ENCODE data around the gene CAMK2N1. TPM values are rescaled to one million over a fixed set of nuclear protein-coding genes. Genes with fewer than 3 reads are reported as not detected.

The CAMK2N1 gene
- total and polyA plus RNA-seq, 2 experiments from 2014 or later = 0.52 to 2.9 TPM

DNA sequence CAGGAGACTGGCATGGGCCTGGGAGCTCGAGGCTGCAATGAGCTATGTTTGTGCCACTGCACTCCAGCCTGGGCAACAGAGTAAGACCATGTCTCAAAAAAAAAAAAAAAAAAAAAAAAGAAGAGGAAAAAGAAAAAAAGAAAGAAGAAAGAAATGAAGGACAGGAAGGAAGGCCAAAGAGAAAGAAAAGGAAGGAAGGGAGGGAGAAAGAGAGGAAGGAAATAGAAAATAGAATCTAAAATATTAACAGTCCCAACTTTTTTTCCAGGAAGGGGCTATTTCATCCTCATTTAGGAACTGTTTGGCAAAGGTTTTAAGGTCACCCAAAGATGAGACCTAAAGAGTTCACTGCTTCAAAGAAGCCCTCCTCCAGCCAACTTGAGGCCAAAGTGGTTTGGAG is 19.5 kb upstream of the CAMK2N1 start:
- H2AFZ ChIP-seq = no peak overlapping the region
- no peak overlapping the region for H3K4me2 ChIP-seq
- H3K4me3 ChIP-seq = no peak overlapping the region
- no peak for DNase-seq (ENCODE audit: low spot score)
- H3K27ac ChIP-seq (ENCODE audit: low read depth) = no peak overlapping the region
- H3F3A ChIP-seq (replicated peaks; ENCODE audit: low read depth) = no peaks in the 10 kb centered on the region
- peaks cover 6% of the 10 kb centered on the region for H3K27me3 Mint-ChIP-seq (ENCODE audit: insufficient read depth, low read depth, poor library complexity)
- H3K79me2 ChIP-seq (replicated peaks; ENCODE audit: insufficient read depth) = peaks cover 44% of the 10 kb centered on the region
- peaks cover 7% of the 10 kb centered on the region for H3K36me3 ChIP-seq (ENCODE audit: insufficient read depth)
- H3K9me2 ChIP-seq (ENCODE audit: insufficient read depth) = no peaks in the 10 kb centered on the region
- no peaks in the 10 kb centered on the region for H3K27me3 ChIP-seq (ENCODE audit: insufficient read depth)
- H3K9me3 Mint-ChIP-seq = no peaks in the 10 kb centered on the region
- H3K4me3 Mint-ChIP-seq = no peak overlapping the region
- peaks cover 14% of the 10 kb centered on the region; the same call in 1 of the 2 replicates for H4K20me1 ChIP-seq (replicated peaks; ENCODE audit: insufficient read depth)
- peaks cover 16% of the 10 kb centered on the region for H3K36me3 Mint-ChIP-seq (ENCODE audit: low read depth)
- ATAC-seq = no peak
- TF ChIP-seq JUNB (IDR thresholded peaks at IDR 0.05; ENCODE audit: unreplicated experiment) (no peak), CREB1 (CRISPR knock-in tag; IDR thresholded peaks at IDR 0.05; ENCODE audit: low read depth) (no peak), EZH2phosphoT487 (IDR thresholded peaks at IDR 0.05; ENCODE audit: unreplicated experiment) (no peak), ETS1 (IDR thresholded peaks at IDR 0.05) (no peak), REST (IDR thresholded peaks at IDR 0.05; ENCODE audit: unreplicated experiment) (no peak), NANOG (IDR thresholded peaks at IDR 0.05; ENCODE audit: borderline replicate concordance) (no peak)
- H3K4me1 Mint-ChIP-seq = peaks cover 4% of the 10 kb centered on the region; the same call in 2 of the 3 replicates
- no peak overlapping the region for H3K27ac Mint-ChIP-seq
- no peaks in the 10 kb centered on the region; the same call in 1 of the 2 replicates for H3K4me1 ChIP-seq (ENCODE audit: insufficient read depth)

DNA sequence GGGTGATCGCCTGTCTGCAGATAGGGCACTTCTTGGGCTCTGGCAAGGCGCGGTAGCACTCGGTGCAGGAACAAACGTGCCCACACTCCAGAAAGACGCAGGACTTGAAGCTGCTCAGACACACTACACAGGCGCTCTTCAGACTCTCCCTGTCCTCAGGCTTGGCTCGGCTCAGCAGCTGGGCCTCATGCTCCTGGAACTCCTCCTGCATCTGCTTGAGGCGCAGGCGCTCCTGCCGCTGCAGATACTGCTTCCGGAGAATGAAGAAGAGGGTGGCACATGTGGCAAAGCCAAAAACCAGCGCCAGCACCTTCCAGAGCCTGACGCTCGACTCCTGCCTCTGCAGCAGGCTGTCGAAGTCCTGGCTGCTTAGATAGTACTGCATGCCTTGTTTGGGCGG is 14.7 kb upstream of the CAMK2N1 start:
- H3K27me3 Mint-ChIP-seq (ENCODE audit: insufficient read depth, low read depth, poor library complexity) = no peaks in the 10 kb centered on the region
- TF ChIP-seq REST (IDR thresholded peaks at IDR 0.05; ENCODE audit: unreplicated experiment) (no peak), ZNF331 (CRISPR knock-in tag; IDR thresholded peaks at IDR 0.05; ENCODE audit: low read depth) (no peak), STAT1 (IDR thresholded peaks at IDR 0.05; ENCODE audit: unreplicated experiment) (no peak)

More for the DNA sequence above, 14.7 kb upstream of the CAMK2N1 start:
- Mint-ChIP-seq H3K9me3 (no peaks in the 10 kb centered on the region), H3K36me3 (ENCODE audit: low read depth) (peaks cover 35% of the 10 kb centered on the region), H3K27ac (no peak overlapping the region), H3K4me1 (no peaks in the 10 kb centered on the region), H3K4me3 (no peak overlapping the region)
- ATAC-seq (no peak), DNase-seq (ENCODE audit: low spot score) (no peak)
- Histone ChIP-seq H3K9me2 (ENCODE audit: insufficient read depth) (no peaks in the 10 kb centered on the region), H3K27me3 (ENCODE audit: insufficient read depth) (no peaks in the 10 kb centered on the region), H4K20me1 (replicated peaks; ENCODE audit: insufficient read depth) (peaks cover 10% of the 10 kb centered on the region; the same call in 1 of the 2 replicates), H3K4me3 (no peak overlapping the region), H3F3A (replicated peaks; ENCODE audit: low read depth) (no peaks in the 10 kb centered on the region), H3K36me3 (ENCODE audit: insufficient read depth) (peaks cover 7% of the 10 kb centered on the region), H3K4me2 (no peak overlapping the region), H3K4me1 (ENCODE audit: insufficient read depth) (no peaks in the 10 kb centered on the region), H3K79me2 (replicated peaks; ENCODE audit: insufficient read depth) (peaks cover 23% of the 10 kb centered on the region), H2AFZ (no peak overlapping the region), H3K27ac (ENCODE audit: low read depth) (no peak overlapping the region)

All from GM23338 (cell line).